HG03108 (cell line): ENCODE data around the gene GH2.
"Not testable (repeated sequence)": the region's sequence is repeated elsewhere in the genome, so short reads cannot be mapped to it uniquely, and the experiment has no call there.

ENCODE experiments used
- ATAC-seq: cut with Tn5 transposase; IDR thresholded peaks from one replicate; pipeline ENCODE4 v1.9.1; 2021; ENCODE audit warnings: moderate library complexity; ENCODE audit not compliant: unreplicated experiment

Gene GH2

GRCh38 chr17:63911657-63912100, 29.9 kb upstream of the GH2 start:
- ATAC-seq: no peak

- no peak for ATAC-seq
Observed at GRCh38 chr17:63911041-63911635, 29.4 kb upstream of the GH2 start, which contains the start of gene CSHL1. CSHL1 (minus strand) TSS chr17:63911258; CDS start chr17:63911196, 62 bp downstream.

GRCh38 chr17:63910096-63910495, 28.4 kb upstream of the GH2 start:
- no peak for ATAC-seq

- not testable (repeated sequence) for ATAC-seq
Observed at GRCh38 chr17:63909586-63909985, 27.8 kb upstream of the GH2 start.

- not testable (repeated sequence) for ATAC-seq
Observed at GRCh38 chr17:63907161-63907778, 25.5 kb upstream of the GH2 start.

- not testable (repeated sequence) for ATAC-seq
Observed at GRCh38 chr17:63904796-63905195, 23.1 kb upstream of the GH2 start.

- not testable (repeated sequence) for ATAC-seq
Observed at GRCh38 chr17:63903787-63904201, 22.1 kb upstream of the GH2 start.

- ATAC-seq: not testable (repeated sequence)
Observed at GRCh38 chr17:63901971-63902370, 20.2 kb upstream of the GH2 start.

- not testable (repeated sequence) for ATAC-seq
Observed at GRCh38 chr17:63898899-63899798, 17.4 kb upstream of the GH2 start.

GRCh38 chr17:63896524-63897354, 15.0 kb upstream of the GH2 start, which contains the start of gene CSH1:
CSH1 (minus strand) TSS chr17:63896574; CDS start chr17:63896511, 63 bp downstream.
- not testable (repeated sequence) for ATAC-seq

GRCh38 chr17:63894821-63895220, 13.1 kb upstream of the GH2 start:
- not testable (repeated sequence) for ATAC-seq

GRCh38 chr17:63894021-63894420, 12.3 kb upstream of the GH2 start:
- not testable (repeated sequence) for ATAC-seq

- ATAC-seq: not testable (repeated sequence)
Observed at GRCh38 chr17:63892316-63893037, 10.7 kb upstream of the GH2 start.

- not testable (repeated sequence) for ATAC-seq
Observed at GRCh38 chr17:63889026-63889848, 7.5 kb upstream of the GH2 start.

GRCh38 chr17:63885119-63885518, 3.4 kb upstream of the GH2 start:
- ATAC-seq: not testable (repeated sequence)

- ATAC-seq: not testable (repeated sequence)
Observed at GRCh38 chr17:63882626-63883126, 932 bp upstream of the GH2 start.

- not testable (repeated sequence) for ATAC-seq
Observed at GRCh38 chr17:63881337-63881736, 407 bp downstream of the GH2 start.

- no peak for ATAC-seq
Observed at GRCh38 chr17:63880706-63881105, 1.0 kb downstream of the GH2 start.

- not testable (repeated sequence) for ATAC-seq
Observed at GRCh38 chr17:63878413-63878812, 3.3 kb downstream of the GH2 start.
